ENCODE data around the gene KCNN2.

DNA sequence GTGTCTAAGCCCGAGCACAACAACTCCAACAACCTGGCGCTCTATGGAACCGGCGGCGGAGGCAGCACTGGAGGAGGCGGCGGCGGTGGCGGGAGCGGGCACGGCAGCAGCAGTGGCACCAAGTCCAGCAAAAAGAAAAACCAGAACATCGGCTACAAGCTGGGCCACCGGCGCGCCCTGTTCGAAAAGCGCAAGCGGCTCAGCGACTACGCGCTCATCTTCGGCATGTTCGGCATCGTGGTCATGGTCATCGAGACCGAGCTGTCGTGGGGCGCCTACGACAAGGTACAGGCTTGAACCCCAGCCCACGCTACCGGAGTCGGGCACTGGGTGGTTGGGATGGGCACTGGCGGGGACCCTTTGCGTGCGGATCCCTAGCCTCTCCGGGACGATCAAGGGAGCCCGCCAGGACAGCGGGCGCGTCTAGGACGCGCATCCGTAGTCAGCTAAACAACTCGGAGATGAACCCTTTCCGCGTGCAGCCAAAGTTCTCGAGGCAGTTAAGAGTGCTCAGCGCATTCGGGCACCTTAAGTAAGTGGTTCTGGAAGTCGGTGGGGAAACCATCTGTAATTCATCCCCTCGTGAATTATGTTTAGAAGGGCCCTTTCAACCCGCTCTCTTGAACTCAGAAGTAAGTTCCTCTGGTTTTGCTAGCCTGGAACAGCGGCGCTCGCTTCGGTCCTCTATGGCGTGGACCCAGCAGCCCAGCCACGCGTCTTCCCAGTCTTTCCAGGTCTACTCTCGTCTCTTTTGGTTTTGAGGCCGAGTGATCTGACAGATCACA, 1.3 kb downstream of the KCNN2 start:
- no peak for TF ChIP-seq MTA3 (IDR thresholded peaks at IDR 0.05; ENCODE audit: borderline replicate concordance, low read length)
- TF ChIP-seq, protein P1, sequence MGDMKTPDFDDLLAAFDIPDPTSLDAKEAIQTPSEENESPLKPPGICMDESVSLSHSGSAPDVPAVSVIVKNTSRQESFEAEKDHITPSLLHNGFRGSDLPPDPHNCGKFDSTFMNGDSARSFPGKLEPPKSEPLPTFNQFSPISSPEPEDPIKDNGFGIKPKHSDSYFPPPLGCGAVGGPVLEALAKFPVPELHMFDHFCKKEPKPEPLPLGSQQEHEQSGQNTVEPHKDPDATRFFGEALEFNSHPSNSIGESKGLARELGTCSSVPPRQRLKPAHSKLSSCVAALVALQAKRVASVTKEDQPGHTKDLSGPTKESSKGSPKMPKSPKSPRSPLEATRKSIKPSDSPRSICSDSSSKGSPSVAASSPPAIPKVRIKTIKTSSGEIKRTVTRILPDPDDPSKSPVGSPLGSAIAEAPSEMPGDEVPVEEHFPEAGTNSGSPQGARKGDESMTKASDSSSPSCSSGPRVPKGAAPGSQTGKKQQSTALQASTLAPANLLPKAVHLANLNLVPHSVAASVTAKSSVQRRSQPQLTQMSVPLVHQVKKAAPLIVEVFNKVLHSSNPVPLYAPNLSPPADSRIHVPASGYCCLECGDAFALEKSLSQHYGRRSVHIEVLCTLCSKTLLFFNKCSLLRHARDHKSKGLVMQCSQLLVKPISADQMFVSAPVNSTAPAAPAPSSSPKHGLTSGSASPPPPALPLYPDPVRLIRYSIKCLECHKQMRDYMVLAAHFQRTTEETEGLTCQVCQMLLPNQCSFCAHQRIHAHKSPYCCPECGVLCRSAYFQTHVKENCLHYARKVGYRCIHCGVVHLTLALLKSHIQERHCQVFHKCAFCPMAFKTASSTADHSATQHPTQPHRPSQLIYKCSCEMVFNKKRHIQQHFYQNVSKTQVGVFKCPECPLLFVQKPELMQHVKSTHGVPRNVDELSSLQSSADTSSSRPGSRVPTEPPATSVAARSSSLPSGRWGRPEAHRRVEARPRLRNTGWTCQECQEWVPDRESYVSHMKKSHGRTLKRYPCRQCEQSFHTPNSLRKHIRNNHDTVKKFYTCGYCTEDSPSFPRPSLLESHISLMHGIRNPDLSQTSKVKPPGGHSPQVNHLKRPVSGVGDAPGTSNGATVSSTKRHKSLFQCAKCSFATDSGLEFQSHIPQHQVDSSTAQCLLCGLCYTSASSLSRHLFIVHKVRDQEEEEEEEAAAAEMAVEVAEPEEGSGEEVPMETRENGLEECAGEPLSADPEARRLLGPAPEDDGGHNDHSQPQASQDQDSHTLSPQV (IDR thresholded peaks at IDR 0.05), result no peak
- TF ChIP-seq HDAC6 (IDR thresholded peaks at IDR 0.05; ENCODE audit: unreplicated experiment), result no peak
- no peak for TF ChIP-seq YY1 (IDR thresholded peaks at IDR 0.05; ENCODE audit: low read depth, low read length)
- TF ChIP-seq RELA (IDR thresholded peaks at IDR 0.05; ENCODE audit: borderline replicate concordance, partially characterized antibody), result no peak
- TF ChIP-seq, protein P2, sequence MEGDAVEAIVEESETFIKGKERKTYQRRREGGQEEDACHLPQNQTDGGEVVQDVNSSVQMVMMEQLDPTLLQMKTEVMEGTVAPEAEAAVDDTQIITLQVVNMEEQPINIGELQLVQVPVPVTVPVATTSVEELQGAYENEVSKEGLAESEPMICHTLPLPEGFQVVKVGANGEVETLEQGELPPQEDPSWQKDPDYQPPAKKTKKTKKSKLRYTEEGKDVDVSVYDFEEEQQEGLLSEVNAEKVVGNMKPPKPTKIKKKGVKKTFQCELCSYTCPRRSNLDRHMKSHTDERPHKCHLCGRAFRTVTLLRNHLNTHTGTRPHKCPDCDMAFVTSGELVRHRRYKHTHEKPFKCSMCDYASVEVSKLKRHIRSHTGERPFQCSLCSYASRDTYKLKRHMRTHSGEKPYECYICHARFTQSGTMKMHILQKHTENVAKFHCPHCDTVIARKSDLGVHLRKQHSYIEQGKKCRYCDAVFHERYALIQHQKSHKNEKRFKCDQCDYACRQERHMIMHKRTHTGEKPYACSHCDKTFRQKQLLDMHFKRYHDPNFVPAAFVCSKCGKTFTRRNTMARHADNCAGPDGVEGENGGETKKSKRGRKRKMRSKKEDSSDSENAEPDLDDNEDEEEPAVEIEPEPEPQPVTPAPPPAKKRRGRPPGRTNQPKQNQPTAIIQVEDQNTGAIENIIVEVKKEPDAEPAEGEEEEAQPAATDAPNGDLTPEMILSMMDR (IDR thresholded peaks at IDR 0.05 in 2 of 3, conservative IDR thresholded peaks at IDR 0.05 in 1 of 3; ENCODE audit: control insufficient read depth in 2 of 3, extremely low read depth in 1 of 3, insufficient read depth in 1 of 3, low read depth in 3 of 3, low read length in 3 of 3), result no peak
- TF ChIP-seq, protein P3, sequence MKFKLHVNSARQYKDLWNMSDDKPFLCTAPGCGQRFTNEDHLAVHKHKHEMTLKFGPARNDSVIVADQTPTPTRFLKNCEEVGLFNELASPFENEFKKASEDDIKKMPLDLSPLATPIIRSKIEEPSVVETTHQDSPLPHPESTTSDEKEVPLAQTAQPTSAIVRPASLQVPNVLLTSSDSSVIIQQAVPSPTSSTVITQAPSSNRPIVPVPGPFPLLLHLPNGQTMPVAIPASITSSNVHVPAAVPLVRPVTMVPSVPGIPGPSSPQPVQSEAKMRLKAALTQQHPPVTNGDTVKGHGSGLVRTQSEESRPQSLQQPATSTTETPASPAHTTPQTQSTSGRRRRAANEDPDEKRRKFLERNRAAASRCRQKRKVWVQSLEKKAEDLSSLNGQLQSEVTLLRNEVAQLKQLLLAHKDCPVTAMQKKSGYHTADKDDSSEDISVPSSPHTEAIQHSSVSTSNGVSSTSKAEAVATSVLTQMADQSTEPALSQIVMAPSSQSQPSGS (IDR thresholded peaks at IDR 0.05; ENCODE audit: low read length), result no peak
- no peak for TF ChIP-seq ZNF384 (IDR thresholded peaks at IDR 0.05; ENCODE audit: borderline replicate concordance, low read depth, low read length)
- no peak; the same call in 1 of the 2 replicates for TF ChIP-seq SMC3 (IDR thresholded peaks at IDR 0.05; ENCODE audit: borderline replicate concordance, low read length)
- no peak for TF ChIP-seq POLR2A (IDR thresholded peaks at IDR 0.05; ENCODE audit: low read depth, low read length)
- TF ChIP-seq NFIC (IDR thresholded peaks at IDR 0.05; ENCODE audit: low read depth, low read length), result no peak
- no peak for TF ChIP-seq MYB (IDR thresholded peaks at IDR 0.05; ENCODE audit: borderline replicate concordance, low read depth, low read length)
- TF ChIP-seq, protein P4, sequence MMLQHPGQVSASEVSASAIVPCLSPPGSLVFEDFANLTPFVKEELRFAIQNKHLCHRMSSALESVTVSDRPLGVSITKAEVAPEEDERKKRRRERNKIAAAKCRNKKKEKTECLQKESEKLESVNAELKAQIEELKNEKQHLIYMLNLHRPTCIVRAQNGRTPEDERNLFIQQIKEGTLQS (IDR thresholded peaks at IDR 0.05; ENCODE audit: borderline replicate concordance, extremely low read depth, low read depth, low read length), result no peak
- no peak for TF ChIP-seq MEF2B (IDR thresholded peaks at IDR 0.05; ENCODE audit: partially characterized antibody, poor library complexity, severe bottlenecking)
